ENCODE measurements around the gene ARMH3.

Gene ARMH3

DNA sequence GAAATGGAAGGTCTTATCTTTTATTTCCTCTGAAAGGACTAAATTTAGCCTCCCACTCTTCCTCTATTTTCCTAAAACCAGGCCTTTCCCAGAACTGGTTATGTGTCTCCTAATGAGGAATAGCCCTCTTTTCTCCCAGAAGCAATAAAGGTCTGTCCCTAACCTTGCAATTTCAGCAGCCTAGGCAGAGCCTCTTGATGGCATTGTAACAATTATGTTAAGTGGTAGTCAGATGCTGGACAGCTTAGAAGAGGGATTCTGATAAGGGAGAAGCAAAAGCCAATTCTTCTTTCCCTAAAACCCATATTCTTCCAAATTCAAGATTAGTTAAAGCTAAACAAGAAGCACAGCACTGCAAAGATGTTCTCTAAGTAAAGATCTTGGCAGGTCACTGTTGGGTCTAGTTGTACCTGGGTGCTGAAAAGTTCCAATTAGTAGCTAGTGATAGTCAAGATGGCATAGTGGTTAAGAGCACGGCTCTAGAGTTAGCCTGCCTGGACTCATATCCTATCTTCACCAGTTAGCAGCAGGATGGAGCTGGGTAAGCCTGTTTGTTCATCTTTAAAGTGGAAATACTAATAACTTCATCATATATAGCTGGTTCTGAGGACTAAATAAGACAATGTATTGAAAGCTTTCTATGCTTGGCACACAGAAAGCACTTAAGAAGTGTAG is 198.0 kb downstream of the ARMH3 start:
- DNase-seq (ENCODE audit: low read depth in 2 of 2): no peak

GRCh38 chr10:101856626-101857025 is 199.3 kb downstream of the ARMH3 start:
- DNase-seq (ENCODE audit: low read depth in 2 of 2): no peak

GRCh38 chr10:101851411-101852116 is 204.4 kb downstream of the ARMH3 start:
- no peak for DNase-seq (ENCODE audit: low read depth in 2 of 2)

- DNase-seq (ENCODE audit: low read depth in 2 of 2): no peak
Measured at GRCh38 chr10:101850749-101851148, 205.2 kb downstream of the ARMH3 start.

DNA sequence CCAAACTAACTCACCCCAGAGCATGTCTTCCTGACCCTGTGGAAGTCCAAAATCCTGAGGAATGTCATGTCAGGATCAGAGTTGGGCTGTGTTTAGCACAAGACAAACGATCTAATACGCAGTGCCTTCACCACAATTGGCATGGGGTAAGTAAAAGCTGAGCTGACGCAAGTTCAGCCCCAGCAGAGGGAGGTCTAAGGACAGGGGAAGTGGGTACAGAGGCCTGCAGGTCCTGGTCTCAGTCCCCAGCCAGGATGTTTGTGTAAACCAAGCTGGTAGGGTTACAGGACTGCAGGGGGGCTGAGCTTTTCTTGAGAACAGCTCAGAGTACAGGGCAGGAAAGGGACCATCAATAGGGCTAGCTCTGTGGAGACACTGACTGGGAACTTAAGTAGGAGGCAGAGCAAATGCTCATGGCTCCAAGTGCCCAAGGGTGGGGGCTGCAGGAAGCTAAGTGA is 207.1 kb downstream of the ARMH3 start:
- no peak for DNase-seq (ENCODE audit: low read depth in 2 of 2)

DNA sequence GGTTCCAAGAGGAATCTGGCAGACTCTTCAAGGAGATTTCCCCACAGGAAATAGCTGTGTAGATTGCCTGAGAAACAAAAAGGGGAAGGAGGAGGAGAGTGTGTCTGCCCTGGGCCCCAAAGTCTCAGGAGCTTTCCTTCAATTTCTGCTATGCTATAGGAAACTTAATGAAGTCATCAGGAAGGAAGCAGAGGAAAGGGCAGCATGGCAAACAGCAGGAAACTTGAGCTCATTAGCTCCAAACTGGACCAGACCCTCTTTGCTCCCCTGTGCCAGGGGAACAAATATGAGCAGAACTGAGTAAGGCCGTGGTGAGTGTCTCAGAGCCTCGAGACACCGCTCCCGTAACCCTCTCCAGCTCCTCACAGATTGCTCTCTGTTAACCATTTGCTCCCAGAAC is 207.6 kb downstream of the ARMH3 start:
- DNase-seq (ENCODE audit: low read depth in 2 of 2): no peak

GRCh38 chr10:101845893-101846292 is 210.1 kb downstream of the ARMH3 start:
- DNase-seq (ENCODE audit: low read depth in 2 of 2): no peak

DNA sequence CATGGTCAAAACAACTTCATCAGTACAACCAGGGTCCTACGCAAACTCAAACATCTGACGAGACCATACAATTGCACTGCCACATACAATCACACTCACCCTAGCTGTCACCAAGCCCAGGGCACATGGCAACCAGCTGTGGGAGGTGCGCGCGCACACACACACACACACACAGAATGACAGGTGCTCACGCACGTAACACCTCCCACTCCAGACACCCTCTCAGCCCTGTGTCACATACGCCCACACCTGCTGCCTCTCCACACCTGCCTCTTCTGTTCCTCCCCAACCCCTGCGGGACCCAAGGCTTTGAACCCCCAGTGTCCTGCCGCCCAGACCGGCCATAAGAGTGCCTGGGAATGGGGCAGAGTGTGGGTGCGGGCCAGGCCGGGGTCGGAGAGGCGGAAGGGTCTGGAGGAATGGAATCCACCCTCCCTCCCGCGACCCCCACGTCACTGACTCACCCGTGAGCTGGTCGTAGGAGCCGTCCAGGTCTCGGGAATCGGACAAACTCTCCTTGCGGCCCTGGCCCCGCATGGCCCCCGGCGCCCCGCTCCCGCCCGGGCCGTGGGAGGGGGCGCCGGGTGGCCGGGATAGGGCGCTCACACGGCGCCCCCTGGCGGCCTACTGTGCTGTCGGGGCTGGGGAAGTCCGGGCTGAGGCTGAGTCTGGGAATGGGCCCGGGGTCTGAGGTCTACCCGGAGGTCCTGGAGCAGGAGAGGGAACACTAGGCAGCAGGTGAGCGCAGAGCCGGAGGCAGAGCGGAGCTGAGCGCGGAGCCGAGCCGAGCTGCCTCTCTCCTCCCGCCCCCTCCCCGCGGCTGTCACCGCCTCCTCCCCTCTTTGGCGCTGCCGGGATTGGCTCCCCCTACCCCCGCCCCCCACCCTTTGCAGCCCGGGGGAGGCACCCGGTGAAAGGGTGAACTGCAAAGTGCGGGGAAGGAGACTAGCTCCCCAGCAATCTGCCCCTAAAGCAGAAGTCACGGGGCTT is 212.6 kb downstream of the ARMH3 start, which contains the start of gene KCNIP2:
Gene KCNIP2 (minus strand): TSS at position 769 of the 990 bp plus-strand sequence. CDS start 232 bp downstream, at position 537.
- DNase-seq (ENCODE audit: low read depth in 2 of 2): peak; percentile 44 to 67

- DNase-seq (ENCODE audit: low read depth in 2 of 2): no peak
Measured at GRCh38 chr10:101841826-101842225, 214.1 kb downstream of the ARMH3 start.

GRCh38 chr10:101840741-101841453 is 215.1 kb downstream of the ARMH3 start:
- DNase-seq (ENCODE audit: low read depth in 2 of 2): peak; percentile 57 to 63

- no peak for DNase-seq (ENCODE audit: low read depth in 2 of 2)
Measured at GRCh38 chr10:101840102-101840684, 215.8 kb downstream of the ARMH3 start.

GRCh38 chr10:101839416-101840063 is 216.4 kb downstream of the ARMH3 start:
- peak; percentile 54 to 63 for DNase-seq (ENCODE audit: low read depth in 2 of 2)

DNA sequence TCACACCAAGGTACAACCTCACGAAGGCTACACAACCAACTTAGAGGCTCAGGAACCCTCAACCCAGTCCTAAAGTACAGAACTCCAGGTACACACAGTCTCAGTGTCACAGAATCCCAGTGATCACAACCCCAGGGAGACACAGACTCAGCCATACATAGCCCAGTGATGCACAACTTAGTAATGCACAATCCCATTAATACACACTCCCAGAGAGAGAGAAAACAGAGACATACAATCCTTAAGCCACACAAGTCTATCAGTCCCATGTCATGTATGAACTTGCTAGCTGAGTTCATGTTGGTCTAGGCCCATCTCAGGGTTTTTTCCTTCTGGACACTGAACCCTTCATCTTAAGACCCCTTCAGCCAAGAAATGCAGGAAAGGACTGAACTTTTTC is 217.0 kb downstream of the ARMH3 start:
- DNase-seq (ENCODE audit: low read depth in 2 of 2): no peak

DNA sequence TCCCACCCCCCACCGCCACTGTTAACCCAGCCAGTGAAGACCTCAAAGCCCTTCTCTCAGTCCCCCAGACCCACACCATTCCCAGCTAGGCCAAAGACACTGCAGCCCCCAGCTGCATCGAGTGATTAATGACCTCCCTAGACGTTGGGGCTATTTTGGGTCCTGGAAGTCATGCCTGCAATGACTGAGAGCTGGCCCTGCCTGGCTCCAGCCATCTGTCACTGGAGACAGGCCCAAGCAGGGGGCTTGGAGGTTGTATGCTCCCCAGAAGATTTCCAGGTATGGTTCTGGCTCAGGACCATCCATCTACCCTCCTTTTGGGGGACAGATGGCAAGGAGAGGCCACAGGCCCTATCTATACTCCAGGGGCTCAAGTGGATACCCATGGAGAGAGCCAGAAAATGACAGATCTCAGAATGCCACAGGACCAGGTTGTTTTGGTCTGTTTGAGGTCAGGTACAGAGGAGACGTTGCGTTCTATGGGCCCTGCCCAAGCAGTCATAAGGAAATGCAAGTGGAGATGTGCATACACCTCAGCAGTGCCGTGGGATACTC is 217.5 kb downstream of the ARMH3 start:
- DNase-seq (ENCODE audit: low read depth in 2 of 2): no peak

- no peak for DNase-seq (ENCODE audit: low read depth in 2 of 2)
Measured at GRCh38 chr10:101837748-101838147, 218.2 kb downstream of the ARMH3 start.

GRCh38 chr10:101835362-101835761 is 220.6 kb downstream of the ARMH3 start:
- no peak for DNase-seq (ENCODE audit: low read depth in 2 of 2)

GRCh38 chr10:101834341-101834740 is 221.6 kb downstream of the ARMH3 start:
- no peak for DNase-seq (ENCODE audit: low read depth in 2 of 2)

DNA sequence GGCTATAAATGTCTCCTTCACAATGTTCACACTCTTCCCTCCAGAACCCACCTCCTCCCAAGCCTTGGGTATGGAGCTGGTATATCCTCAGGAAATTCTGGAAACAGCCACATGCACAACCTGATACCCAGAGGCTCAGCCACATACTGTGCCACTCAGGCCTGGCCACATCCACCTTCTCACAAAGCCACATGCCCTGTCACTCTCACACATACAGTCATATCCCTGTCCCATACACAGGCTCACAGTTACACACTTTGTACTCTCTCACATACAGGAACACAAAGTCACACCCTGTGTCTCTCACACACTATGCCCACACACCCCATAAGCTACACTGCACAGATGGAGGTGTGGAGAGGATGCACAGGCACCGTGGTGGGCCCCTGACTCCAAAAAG is 222.5 kb downstream of the ARMH3 start:
- no peak for DNase-seq (ENCODE audit: low read depth in 2 of 2)

DNA sequence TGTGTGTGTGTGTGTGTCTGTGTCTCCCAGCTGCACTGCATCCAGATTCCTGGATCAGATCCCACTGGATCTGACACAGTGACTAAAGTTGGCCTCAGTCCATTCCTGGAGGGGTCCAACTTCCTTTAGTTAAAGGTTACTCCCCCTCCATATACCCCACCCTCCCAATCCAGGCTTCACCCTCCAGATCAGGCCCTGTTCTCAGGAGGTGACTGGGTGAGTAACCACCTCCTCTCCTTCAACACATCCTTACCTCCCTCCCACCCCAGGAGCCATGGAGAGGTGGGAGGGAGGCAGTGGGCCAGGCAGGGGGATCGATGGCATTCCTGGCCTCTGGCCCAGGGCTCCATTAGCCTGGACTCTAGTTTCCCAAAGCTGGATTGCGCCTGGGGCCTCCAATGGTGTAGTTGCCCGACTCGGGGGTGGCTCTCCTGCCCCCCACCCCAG is 223.6 kb downstream of the ARMH3 start:
- no peak for DNase-seq (ENCODE audit: low read depth in 2 of 2)

DNA sequence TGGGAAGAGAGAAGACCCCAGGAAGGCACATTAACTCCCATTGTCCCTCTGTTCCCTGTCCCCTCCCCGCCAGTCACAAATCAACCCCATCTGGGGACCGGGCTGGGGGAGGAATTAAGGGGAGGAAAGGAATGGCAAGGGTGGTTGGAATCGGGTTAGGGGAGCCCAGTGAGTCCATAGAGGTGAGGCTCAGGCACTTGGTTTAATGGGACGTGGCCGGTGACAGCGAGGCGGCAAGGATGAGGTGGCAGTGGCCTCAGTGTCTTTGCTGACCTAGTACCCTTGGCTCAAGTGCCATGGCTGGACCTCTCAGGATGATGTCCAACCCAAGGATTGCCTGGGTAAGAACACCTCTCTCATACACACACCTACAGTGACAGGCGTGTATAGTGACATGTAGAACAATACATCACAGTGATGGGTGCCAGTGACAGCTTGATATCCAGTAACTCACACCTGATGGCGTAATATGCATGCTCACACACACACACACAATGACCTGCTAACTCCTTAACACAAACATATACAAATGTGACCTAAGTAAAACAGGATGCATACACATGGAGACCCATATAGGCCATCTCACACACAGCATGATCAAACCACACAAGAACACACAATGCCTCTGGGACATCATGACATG is 224.7 kb downstream of the ARMH3 start:
- DNase-seq (ENCODE audit: low read depth in 2 of 2): no peak
